ENCODE data around the gene NLGN2. TPM values are rescaled to one million over a fixed set of nuclear protein-coding genes. Genes with fewer than 3 reads are reported as not detected.

Gene NLGN2
- total RNA-seq, 1 experiment from 2014 or later: 70.2 TPM

DNA sequence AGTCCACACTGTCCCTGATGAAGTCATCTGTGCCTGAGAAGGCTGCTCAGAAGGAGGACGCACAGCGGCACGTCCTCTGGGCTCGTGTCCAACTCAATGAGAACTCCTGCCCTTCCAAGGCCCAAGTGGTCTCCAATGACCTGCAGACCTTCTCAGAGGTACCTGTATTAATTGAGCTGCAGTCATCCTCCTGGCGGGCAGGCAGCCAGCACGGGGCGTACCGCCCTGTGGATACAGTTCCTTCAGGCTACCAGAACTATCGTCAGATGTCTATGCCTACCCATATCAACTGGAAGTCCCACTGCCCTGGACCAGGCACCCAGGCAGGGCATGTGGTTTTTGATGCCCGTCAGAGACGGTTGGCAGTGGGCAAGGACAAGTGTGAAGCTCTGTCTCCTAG is 24.7 kb downstream of the NLGN2 start:
- Histone ChIP-seq H3K79me2 (ENCODE audit: insufficient read depth, low read length) (no peaks in the 10 kb centered on the region), H4K8ac (replicated peaks; ENCODE audit: insufficient read length, low read depth, low read length) (no peak overlapping the region), H3K23ac (ENCODE audit: insufficient read length, low read depth, low read length) (no peak overlapping the region), H3K27ac (ENCODE audit: insufficient read length, low read depth, low read length) (no peak overlapping the region), H3K4me1 (ENCODE audit: insufficient read depth, low read length) (no peaks in the 10 kb centered on the region), H3K56ac (ENCODE audit: insufficient read length, low read depth, low read length) (no peak overlapping the region), H3K18ac (ENCODE audit: insufficient read length, low read depth, low read length) (no peak overlapping the region), H3K79me1 (ENCODE audit: insufficient read depth, low read depth, low read length, poor library complexity, severe bottlenecking) (no peaks in the 10 kb centered on the region), H4K91ac (ENCODE audit: insufficient read length, low read depth, low read length) (no peak overlapping the region), H4K20me1 (ENCODE audit: control insufficient read depth, insufficient read depth, insufficient read length) (no peaks in the 10 kb centered on the region), H2BK15ac (ENCODE audit: low read depth, low read length) (no peak overlapping the region), H3K9ac (ENCODE audit: extremely low read depth, insufficient read length, low read length) (no peak overlapping the region), H2BK12ac (ENCODE audit: insufficient read length, low read depth, low read length) (no peak overlapping the region), H2AK5ac (ENCODE audit: insufficient read length, low read length) (no peak overlapping the region), H2AFZ (ENCODE audit: low read length) (no peak overlapping the region), H3T11ph (ENCODE audit: low read length) (no peak overlapping the region), H4K5ac (ENCODE audit: insufficient read length, low read depth, low read length) (no peak overlapping the region), H3K23me2 (ENCODE audit: insufficient read length, low read depth, low read length, poor library complexity, severe bottlenecking) (peaks cover 9% of the 10 kb centered on the region), H2BK120ac (ENCODE audit: low read depth, low read length, poor library complexity, severe bottlenecking) (no peak overlapping the region), H3K9me3 (ENCODE audit: control insufficient read depth, low read depth, low read length) (no peaks in the 10 kb centered on the region), H3K4me2 (ENCODE audit: insufficient read depth, insufficient read length, low read length) (no peak overlapping the region), H3K14ac (ENCODE audit: insufficient read depth, low read length) (no peak overlapping the region), H2BK5ac (ENCODE audit: insufficient read length, low read length) (no peak overlapping the region), H3K4ac (ENCODE audit: low read depth, low read length) (no peak overlapping the region), H2BK20ac (ENCODE audit: low read depth, low read length, poor library complexity, severe bottlenecking) (no peak overlapping the region), H3K27me3 (ENCODE audit: insufficient read depth, low read length) (no peaks in the 10 kb centered on the region; the same call in 1 of the 2 replicates)
- Mint-ChIP-seq H3K4me3 (no peak overlapping the region), H3K9me3 (no peaks in the 10 kb centered on the region; a peak in 1 of 5 replicates), H3K27ac (no peak overlapping the region), H3K36me3 (ENCODE audit: insufficient read depth in 1 of 3, low read depth in 3 of 3) (no peaks in the 10 kb centered on the region), H3K4me1 (peaks cover 5% of the 10 kb centered on the region in 2 experiments; a peak in 3 of 4 replicates), H3K27me3 (ENCODE audit: low read depth) (peaks cover 15% of the 10 kb centered on the region)
- TF ChIP-seq, protein P1, sequence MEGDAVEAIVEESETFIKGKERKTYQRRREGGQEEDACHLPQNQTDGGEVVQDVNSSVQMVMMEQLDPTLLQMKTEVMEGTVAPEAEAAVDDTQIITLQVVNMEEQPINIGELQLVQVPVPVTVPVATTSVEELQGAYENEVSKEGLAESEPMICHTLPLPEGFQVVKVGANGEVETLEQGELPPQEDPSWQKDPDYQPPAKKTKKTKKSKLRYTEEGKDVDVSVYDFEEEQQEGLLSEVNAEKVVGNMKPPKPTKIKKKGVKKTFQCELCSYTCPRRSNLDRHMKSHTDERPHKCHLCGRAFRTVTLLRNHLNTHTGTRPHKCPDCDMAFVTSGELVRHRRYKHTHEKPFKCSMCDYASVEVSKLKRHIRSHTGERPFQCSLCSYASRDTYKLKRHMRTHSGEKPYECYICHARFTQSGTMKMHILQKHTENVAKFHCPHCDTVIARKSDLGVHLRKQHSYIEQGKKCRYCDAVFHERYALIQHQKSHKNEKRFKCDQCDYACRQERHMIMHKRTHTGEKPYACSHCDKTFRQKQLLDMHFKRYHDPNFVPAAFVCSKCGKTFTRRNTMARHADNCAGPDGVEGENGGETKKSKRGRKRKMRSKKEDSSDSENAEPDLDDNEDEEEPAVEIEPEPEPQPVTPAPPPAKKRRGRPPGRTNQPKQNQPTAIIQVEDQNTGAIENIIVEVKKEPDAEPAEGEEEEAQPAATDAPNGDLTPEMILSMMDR (conservative IDR thresholded peaks at IDR 0.05): no peak
- DNase-seq: no peak
- WGBS (ENCODE audit: extremely low coverage, insufficient read length, low lambda C conversion rate): no CpG with 5 or more reads among the region's 11 CpGs
